Suprapubic skin (tissue), 4 donors: Measurements from ENCODE around the gene NEUROD4. TPM values are rescaled to one million over a fixed set of nuclear protein-coding genes. Genes with fewer than 3 reads are reported as not detected.

ENCODE experiments used
- DNase-seq, 2 donors: peaks; one replicate each; pipeline ENCODE4 v3.0.0-alpha.2; 2019; ENCODE audit warnings: low spot score in 2 of 2
- H3K27ac ChIP-seq: fragments of 200-600 bp; sonication (generic); one replicate; pipeline ENCODE4 v1.5.1; 2019
- H3K27me3 ChIP-seq: fragments of 200-600 bp; sonication (generic); one replicate; pipeline ENCODE4 v1.5.1; 2019
- H3K36me3 ChIP-seq: fragments of 200-600 bp; sonication (generic); one replicate; pipeline ENCODE4 v1.5.1; 2019
- H3K4me1 ChIP-seq: fragments of 200-600 bp; sonication (generic); one replicate; pipeline ENCODE4 v1.5.1; 2019
- H3K4me3 ChIP-seq: fragments of 200-600 bp; sonication (generic); one replicate; pipeline ENCODE4 v1.5.1; 2019; ENCODE audit warnings: mild to moderate bottlenecking
- H3K9me3 ChIP-seq: fragments of 200-600 bp; sonication (generic); one replicate; pipeline ENCODE4 v1.5.1; 2019
- EP300 ChIP-seq: sonication (generic); formaldehyde crosslinking; IDR thresholded peaks from one replicate; pipeline ENCODE4 v1.6.1; 2017; ENCODE audit warnings: antibody characterized with exemption
- POLR2A ChIP-seq, 2 donors: fragments of 450-650 bp; IDR thresholded peaks; one replicate each; pipeline ENCODE4 v1.6.1; 2017; ENCODE audit warnings: antibody characterized with exemption in 2 of 2, mild to moderate bottlenecking in 2 of 2, moderate library complexity in 2 of 2
- POLR2AphosphoS5 ChIP-seq, 3 donors: sonication (generic); formaldehyde crosslinking; IDR thresholded peaks; one replicate each; pipeline ENCODE4 v1.6.1; 2017; ENCODE audit warnings: antibody characterized with exemption in 3 of 3
- WGBS: methylation state at CpG from one replicate; pipeline ENCODE4 v1.1.5; 2018; 5-methylcytosine and 5-hydroxymethylcytosine counted together
- total RNA-seq, 4 donors: library from RNA; depleted of rRNA; stranded (reverse); fragments of >200 nt; gene quantifications; one replicate each; pipeline ENCODE4 v1.1.0, GENCODE V29; 2016
- TF ChIP-seq, protein P1 (sequence below), 2 donors: fragments of 200-600 bp in 1 of 2; fragments of 450-650 bp in 1 of 2; sonication (generic) in 1 of 2; IDR thresholded peaks; one replicate each; pipeline ENCODE4 v1.5.1; 2016 to 2019; ENCODE audit warnings: antibody characterized with exemption in 2 of 2, mild to moderate bottlenecking in 1 of 2, moderate library complexity in 1 of 2

Gene NEUROD4
- total RNA-seq, 4 donors from 2014 or later = not detected

DNA sequence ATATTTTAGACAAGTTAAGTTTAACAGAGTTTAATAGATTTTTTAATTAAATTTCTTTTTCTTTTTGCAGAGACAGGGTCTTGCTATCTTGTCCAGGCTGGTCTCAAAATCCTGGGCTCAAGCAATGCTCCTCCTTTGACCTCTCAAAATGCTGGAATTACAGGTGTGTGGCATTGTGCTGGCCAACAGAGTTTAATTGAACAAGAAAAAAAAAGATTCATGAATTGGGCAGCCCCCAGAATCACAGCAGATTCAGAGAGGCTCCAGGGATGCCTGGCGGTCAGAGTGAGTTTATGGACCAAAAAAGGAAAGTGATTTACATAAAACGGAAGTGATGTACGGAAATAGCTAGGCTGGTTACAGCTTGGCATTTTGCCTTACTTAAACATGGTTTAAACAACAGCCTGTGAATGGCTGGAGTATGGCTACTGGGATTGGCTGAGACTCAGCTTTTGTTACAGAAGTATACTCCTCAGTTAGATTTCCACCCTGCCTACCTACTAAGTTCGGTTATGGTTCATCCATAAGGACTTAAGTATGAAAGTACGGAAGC, 20.7 kb upstream of the NEUROD4 start:
- DNase-seq = no peak
- TF ChIP-seq POLR2A (IDR thresholded peaks at IDR 0.05) = no peak
- TF ChIP-seq, protein P1, sequence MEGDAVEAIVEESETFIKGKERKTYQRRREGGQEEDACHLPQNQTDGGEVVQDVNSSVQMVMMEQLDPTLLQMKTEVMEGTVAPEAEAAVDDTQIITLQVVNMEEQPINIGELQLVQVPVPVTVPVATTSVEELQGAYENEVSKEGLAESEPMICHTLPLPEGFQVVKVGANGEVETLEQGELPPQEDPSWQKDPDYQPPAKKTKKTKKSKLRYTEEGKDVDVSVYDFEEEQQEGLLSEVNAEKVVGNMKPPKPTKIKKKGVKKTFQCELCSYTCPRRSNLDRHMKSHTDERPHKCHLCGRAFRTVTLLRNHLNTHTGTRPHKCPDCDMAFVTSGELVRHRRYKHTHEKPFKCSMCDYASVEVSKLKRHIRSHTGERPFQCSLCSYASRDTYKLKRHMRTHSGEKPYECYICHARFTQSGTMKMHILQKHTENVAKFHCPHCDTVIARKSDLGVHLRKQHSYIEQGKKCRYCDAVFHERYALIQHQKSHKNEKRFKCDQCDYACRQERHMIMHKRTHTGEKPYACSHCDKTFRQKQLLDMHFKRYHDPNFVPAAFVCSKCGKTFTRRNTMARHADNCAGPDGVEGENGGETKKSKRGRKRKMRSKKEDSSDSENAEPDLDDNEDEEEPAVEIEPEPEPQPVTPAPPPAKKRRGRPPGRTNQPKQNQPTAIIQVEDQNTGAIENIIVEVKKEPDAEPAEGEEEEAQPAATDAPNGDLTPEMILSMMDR (IDR thresholded peaks at IDR 0.05) = no peak
- no peak for TF ChIP-seq POLR2AphosphoS5 (IDR thresholded peaks at IDR 0.05)
- TF ChIP-seq EP300 = no peak
- Histone ChIP-seq H3K27me3 (peaks cover 4% of the 10 kb centered on the region), H3K4me1 (no peaks in the 10 kb centered on the region), H3K36me3 (no peaks in the 10 kb centered on the region), H3K27ac (no peak overlapping the region), H3K9me3 (no peaks in the 10 kb centered on the region), H3K4me3 (no peak overlapping the region)
- WGBS = 58% methylated on average over 5 of the region's 5 CpGs

DNA sequence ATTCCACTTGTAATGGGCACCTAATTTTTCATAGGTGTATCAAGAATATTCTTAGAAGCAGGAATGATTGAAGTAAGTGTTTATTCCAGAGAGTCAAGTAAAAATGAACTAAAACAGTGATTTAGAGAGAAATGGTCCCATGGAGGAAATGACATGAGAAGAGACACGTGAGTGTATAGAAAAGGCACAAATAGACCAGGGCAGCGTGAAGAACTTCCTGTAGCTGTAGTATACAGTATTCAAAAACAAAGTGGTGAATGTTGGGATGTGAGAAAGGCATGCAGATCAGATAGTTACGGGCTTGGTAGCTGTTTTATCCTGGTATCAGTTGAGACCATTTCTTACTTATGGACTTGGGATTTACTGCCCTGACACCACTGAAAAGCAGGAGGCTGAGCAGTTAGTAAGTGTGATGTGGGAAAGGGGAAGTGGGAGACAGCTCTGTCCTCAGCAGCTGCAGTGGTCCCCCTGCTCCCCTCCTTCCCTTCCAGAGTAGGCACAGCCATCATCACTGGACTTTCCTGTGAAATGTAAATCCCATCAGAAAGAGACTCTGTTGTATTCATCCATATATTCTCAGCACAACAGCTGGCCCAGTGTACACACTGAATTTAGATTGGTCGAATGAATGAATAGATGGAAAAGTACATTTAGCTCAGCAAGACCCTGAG, 18.4 kb upstream of the NEUROD4 start:
- no peaks in the 10 kb centered on the region for H3K9me3 ChIP-seq
- no peak for DNase-seq
- H3K4me1 ChIP-seq = no peaks in the 10 kb centered on the region
- no peak overlapping the region for H3K27ac ChIP-seq
- H3K27me3 ChIP-seq = peaks cover 4% of the 10 kb centered on the region
- no peak overlapping the region for H3K4me3 ChIP-seq
- no peaks in the 10 kb centered on the region for H3K36me3 ChIP-seq
- 82% methylated on average over 4 of the region's 4 CpGs for WGBS
- TF ChIP-seq EP300 (no peak), POLR2AphosphoS5 (IDR thresholded peaks at IDR 0.05) (no peak), POLR2A (IDR thresholded peaks at IDR 0.05) (no peak)
- TF ChIP-seq, protein P1 (IDR thresholded peaks at IDR 0.05) = no peak

DNA sequence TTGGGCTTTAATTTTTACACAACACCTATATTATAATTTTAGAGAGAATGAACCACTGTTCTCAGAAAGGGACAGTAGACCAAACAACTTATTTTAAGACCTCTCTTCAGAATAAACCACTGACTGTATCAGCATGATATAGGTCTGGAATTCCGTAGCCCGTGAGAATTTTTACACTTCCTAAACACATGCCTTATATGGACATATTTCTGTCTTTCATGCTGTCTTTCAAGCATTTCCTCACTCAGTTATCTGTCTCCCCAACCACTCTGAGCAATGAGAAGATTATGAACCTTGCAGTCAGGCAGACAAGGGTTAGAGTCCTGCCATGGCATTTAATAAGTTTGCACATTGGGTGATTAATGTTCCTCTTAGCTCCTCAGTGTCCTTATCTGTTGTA, 17.4 kb upstream of the NEUROD4 start:
- H3K27ac ChIP-seq = no peak overlapping the region
- no peaks in the 10 kb centered on the region for H3K4me1 ChIP-seq
- H3K4me3 ChIP-seq = no peak overlapping the region
- WGBS = 76% methylated on average over 2 of the region's 2 CpGs
- DNase-seq = no peak
- no peaks in the 10 kb centered on the region for H3K36me3 ChIP-seq
- H3K9me3 ChIP-seq = no peaks in the 10 kb centered on the region
- TF ChIP-seq POLR2A (IDR thresholded peaks at IDR 0.05) = no peak
- TF ChIP-seq POLR2AphosphoS5 (IDR thresholded peaks at IDR 0.05) = no peak
- TF ChIP-seq, protein P1 (IDR thresholded peaks at IDR 0.05) = no peak
- TF ChIP-seq EP300 = no peak
- H3K27me3 ChIP-seq = peaks cover 8% of the 10 kb centered on the region

DNA sequence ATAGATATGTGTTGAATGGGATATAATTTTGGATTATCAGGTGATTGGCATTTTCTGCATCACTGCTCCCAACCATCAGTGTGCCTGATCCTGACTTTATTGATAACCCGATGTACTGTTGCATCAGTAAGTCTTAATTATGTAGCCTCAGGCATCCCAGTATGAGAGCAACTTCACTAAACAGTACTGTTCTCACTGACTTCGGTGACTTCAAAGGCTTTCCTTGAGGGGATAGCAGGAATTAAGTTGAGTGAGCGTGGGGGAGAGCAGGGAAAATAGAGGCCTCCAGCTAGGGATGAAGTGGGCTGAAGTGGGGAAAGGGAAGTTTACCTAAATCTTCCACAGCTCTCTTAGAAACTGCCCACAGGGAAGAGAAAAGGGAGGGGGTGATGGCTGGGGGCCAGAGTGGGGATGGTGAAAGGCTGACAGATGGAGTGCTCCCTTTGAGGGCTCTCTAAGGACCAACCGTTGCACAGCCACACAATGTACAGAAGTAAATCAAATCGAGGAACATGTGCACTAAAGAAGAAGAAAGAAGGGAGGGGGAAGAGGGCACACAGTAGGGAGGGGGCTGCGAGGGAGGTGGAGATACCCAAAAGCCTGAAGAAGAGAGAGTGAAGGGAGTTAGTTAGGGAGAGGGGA, 10.7 kb upstream of the NEUROD4 start:
- Histone ChIP-seq H3K36me3 (no peaks in the 10 kb centered on the region), H3K9me3 (no peaks in the 10 kb centered on the region), H3K4me1 (no peaks in the 10 kb centered on the region), H3K27ac (no peak overlapping the region), H3K4me3 (no peak overlapping the region), H3K27me3 (peaks cover 9% of the 10 kb centered on the region)
- 16% methylated on average over 5 of the region's 6 CpGs for WGBS
- TF ChIP-seq POLR2A (IDR thresholded peaks at IDR 0.05) = no peak
- no peak for TF ChIP-seq EP300
- TF ChIP-seq, protein P1 (IDR thresholded peaks at IDR 0.05) = no peak
- TF ChIP-seq POLR2AphosphoS5 (IDR thresholded peaks at IDR 0.05) = no peak
- DNase-seq = no peak

DNA sequence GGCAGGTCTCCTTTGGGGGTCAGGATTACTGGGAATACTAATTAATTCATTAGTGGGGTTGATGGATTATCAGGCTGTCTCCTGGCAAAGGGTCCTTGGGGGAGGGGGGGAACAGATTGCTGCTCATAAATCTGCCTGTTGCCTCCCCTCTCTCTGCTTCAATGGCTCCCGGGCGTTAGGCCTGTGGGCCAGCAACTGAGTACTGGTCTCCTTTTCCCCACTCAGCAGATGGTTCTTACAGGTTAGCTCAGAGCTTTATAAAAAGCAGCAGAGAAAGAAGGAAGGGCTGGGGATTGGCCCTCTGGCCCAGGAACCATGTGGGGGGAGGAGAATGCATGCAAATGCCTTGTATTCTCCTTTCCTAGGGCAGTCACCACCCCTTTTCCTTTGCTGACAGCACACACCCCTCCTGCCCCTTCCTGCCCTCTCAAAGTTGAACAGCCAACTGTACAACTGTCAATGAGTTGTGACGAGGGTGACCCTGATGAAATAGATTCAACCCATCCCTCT, 2.3 kb upstream of the NEUROD4 start:
- no peaks in the 10 kb centered on the region for H3K4me1 ChIP-seq
- TF ChIP-seq, protein P1 (IDR thresholded peaks at IDR 0.05) = no peak
- TF ChIP-seq EP300 (no peak), POLR2A (IDR thresholded peaks at IDR 0.05) (no peak), POLR2AphosphoS5 (IDR thresholded peaks at IDR 0.05) (no peak)
- H3K4me3 ChIP-seq = no peak overlapping the region
- DNase-seq = no peak
- peaks cover 28% of the 10 kb centered on the region for H3K27me3 ChIP-seq
- H3K36me3 ChIP-seq = no peaks in the 10 kb centered on the region
- H3K9me3 ChIP-seq = no peaks in the 10 kb centered on the region
- WGBS = 19% methylated on average over 3 of the region's 3 CpGs
- no peak overlapping the region for H3K27ac ChIP-seq
